Peyer's patch (tissue), 4 donors: Measurements from ENCODE around the gene CFAP69. TPM values are rescaled to one million over a fixed set of nuclear protein-coding genes. Genes with fewer than 3 reads are reported as not detected.

ENCODE experiments used
- DNase-seq, 3 donors: peaks; one replicate each; pipeline ENCODE4 v3.0.0-alpha.2; 2017 to 2019
- H3K27ac ChIP-seq, 4 donors: fragments of 200-600 bp; sonication (generic); one replicate each; pipeline ENCODE4 v1.5.1; 2016 to 2019
- H3K27me3 ChIP-seq, 2 donors: fragments of 200-600 bp; sonication (generic); one replicate each; pipeline ENCODE4 v1.5.1; 2019
- H3K36me3 ChIP-seq, 3 donors: fragments of 200-600 bp; sonication (generic); one replicate each; pipeline ENCODE4 v1.5.1; 2016 to 2019
- H3K4me1 ChIP-seq, 4 donors: fragments of 200-600 bp; sonication (generic); one replicate each; pipeline ENCODE4 v1.5.1; 2016 to 2019
- H3K4me3 ChIP-seq, 4 donors: fragments of 200-600 bp; sonication (generic); 1 replicate in 3 of 4; 2 replicates in 1 of 4; pipeline ENCODE4 v1.5.1; 2016 to 2019; ENCODE audit warnings: mild to moderate bottlenecking in 1 of 4
- H3K9me3 ChIP-seq, 4 donors: fragments of 200-600 bp; sonication (generic); one replicate each; pipeline ENCODE4 v1.5.1; 2016 to 2019; ENCODE audit warnings: mild to moderate bottlenecking in 1 of 4
- POLR2A ChIP-seq, 2 donors: fragments of 450-650 bp; IDR thresholded peaks; one replicate each; pipeline ENCODE4 v1.5.1; 2017; ENCODE audit warnings: antibody characterized with exemption in 2 of 2, mild to moderate bottlenecking in 2 of 2, moderate library complexity in 2 of 2
- total RNA-seq, 4 donors: library from RNA; depleted of rRNA; stranded (reverse); fragments of >200 nt; gene quantifications; one replicate each; pipeline ENCODE4 v1.1.0, GENCODE V29; 2016
- TF ChIP-seq, protein P1 (sequence below), 6 experiments: fragments of 450-650 bp in 4 of 6; fragments of 200-600 bp in 2 of 6; sonication (generic) in 1 of 6; IDR thresholded peaks; one replicate each; pipeline ENCODE4 v1.5.1; 2017 to 2019; ENCODE audit warnings: antibody characterized with exemption in 6 of 6, mild to moderate bottlenecking in 3 of 6, moderate library complexity in 1 of 6

Gene CFAP69
- total RNA-seq, 4 donors from 2014 or later = 2.3 to 15.3 (median 11.9) TPM; not detected in 1

DNA sequence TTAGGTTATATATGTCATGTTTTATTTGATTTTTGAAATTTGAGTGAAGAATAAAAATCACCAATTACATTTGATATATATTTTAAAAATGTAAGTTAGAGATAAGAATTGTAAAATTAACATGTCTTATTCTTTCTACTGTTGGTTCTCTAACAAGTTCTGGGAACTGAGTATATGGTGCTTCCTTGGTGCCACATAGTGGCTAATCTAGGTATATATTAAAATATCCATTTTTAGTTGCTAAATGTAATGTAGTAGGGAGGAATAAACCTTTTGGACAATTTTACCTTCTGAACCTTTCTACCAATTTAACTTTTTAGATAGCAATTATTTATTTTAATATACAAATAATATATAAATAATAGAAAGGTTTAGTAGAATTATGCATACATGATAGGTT lies 17.5 kb downstream of the CFAP69 start:
- Histone ChIP-seq H3K27ac (no peak overlapping the region), H3K36me3 (no peaks in the 10 kb centered on the region), H3K4me3 (no peak overlapping the region), H3K4me1 (no peaks in the 10 kb centered on the region), H3K27me3 (no peaks in the 10 kb centered on the region), H3K9me3 (no peaks in the 10 kb centered on the region)
- DNase-seq = no peak
- TF ChIP-seq, protein P1, sequence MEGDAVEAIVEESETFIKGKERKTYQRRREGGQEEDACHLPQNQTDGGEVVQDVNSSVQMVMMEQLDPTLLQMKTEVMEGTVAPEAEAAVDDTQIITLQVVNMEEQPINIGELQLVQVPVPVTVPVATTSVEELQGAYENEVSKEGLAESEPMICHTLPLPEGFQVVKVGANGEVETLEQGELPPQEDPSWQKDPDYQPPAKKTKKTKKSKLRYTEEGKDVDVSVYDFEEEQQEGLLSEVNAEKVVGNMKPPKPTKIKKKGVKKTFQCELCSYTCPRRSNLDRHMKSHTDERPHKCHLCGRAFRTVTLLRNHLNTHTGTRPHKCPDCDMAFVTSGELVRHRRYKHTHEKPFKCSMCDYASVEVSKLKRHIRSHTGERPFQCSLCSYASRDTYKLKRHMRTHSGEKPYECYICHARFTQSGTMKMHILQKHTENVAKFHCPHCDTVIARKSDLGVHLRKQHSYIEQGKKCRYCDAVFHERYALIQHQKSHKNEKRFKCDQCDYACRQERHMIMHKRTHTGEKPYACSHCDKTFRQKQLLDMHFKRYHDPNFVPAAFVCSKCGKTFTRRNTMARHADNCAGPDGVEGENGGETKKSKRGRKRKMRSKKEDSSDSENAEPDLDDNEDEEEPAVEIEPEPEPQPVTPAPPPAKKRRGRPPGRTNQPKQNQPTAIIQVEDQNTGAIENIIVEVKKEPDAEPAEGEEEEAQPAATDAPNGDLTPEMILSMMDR (IDR thresholded peaks at IDR 0.05) = peak in 5 of 6 experiments; percentile 14 to 78 (median 69)
- no peak for TF ChIP-seq POLR2A (IDR thresholded peaks at IDR 0.05)

DNA sequence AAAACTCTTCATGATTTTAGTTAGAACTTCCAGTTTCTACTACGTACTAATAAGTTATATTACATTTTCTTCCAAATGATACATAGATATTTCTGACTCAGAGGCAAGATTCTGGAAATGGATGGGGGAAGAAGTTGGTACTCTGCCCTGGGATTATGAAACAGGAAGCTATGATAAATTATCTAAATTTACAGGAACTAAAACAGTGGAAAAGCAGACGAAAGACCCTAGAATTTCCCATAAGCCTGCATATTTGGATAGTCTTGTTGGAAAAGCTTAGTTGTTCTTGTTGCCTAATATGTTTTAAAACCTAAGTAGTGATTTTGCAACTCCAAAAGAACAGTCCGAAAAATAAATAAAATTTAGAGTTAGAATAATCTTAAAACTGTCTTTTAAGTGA lies 21.8 kb downstream of the CFAP69 start:
- no peaks in the 10 kb centered on the region for H3K36me3 ChIP-seq
- H3K4me3 ChIP-seq = no peak overlapping the region
- DNase-seq = no peak
- H3K4me1 ChIP-seq = no peaks in the 10 kb centered on the region
- H3K27ac ChIP-seq = peak overlapping the region in 1 of 4 donors; percentile 3
- no peaks in the 10 kb centered on the region for H3K9me3 ChIP-seq
- no peaks in the 10 kb centered on the region for H3K27me3 ChIP-seq
- TF ChIP-seq POLR2A (IDR thresholded peaks at IDR 0.05) = no peak
- TF ChIP-seq, protein P1 (IDR thresholded peaks at IDR 0.05) = no peak

DNA sequence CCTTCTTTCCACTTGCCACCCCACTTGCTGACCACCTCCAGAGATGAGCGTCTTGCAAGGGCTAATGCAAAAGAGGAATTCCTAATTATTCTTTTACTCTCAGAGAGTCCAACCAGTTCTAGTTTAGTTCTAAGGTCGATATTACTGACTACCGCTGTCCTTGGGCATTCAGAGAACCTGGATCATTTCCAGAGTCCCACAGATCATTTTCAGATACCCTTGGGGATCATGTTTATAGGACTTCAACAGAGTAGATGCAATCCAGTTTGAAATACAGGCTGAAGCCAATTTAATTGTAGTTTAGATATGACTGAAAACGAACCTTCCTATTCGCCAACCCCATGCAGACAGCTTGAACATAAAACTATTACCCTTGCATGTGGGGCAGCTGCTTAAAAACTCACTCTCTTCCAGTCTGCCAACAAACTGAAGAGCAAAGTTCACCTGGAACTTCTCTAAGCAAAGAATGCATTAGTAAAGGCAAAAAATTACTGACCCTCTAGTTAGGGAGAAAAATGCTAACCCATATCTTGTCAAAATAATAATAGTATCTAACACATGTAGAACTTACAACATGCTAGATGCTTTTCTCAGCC lies 22.4 kb downstream of the CFAP69 start:
- H3K4me3 ChIP-seq = no peak overlapping the region
- H3K27ac ChIP-seq = peak overlapping the region in 3 of 4 donors; percentile 3 to 34 (median 16)
- TF ChIP-seq, protein P1 (IDR thresholded peaks at IDR 0.05) = no peak
- TF ChIP-seq POLR2A (IDR thresholded peaks at IDR 0.05) = no peak
- H3K4me1 ChIP-seq = no peaks in the 10 kb centered on the region
- no peak for DNase-seq
- H3K9me3 ChIP-seq = no peaks in the 10 kb centered on the region
- H3K36me3 ChIP-seq = no peaks in the 10 kb centered on the region
- no peaks in the 10 kb centered on the region for H3K27me3 ChIP-seq

DNA sequence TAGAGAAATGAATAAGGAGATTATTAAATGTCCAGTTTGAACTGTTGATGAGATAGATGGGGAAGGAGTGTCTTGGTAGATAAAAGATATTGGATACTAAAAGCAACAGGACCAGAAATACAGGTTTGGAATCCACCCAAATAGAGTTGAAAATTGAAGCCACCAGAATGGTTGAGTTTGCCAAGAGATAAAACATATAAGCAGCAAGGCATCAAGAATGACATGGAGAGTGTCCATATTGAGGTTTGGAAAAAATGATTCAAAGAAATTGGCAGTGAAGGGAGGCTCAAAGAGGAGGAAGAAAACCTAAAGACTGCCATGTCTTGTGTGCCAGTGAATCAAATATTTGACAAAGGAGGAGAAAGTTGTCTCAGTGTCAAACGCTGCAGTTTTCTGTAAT lies 24.2 kb downstream of the CFAP69 start:
- TF ChIP-seq, protein P1 (IDR thresholded peaks at IDR 0.05) = no peak
- no peak for TF ChIP-seq POLR2A (IDR thresholded peaks at IDR 0.05)
- H3K36me3 ChIP-seq = no peaks in the 10 kb centered on the region
- H3K4me1 ChIP-seq = no peaks in the 10 kb centered on the region
- no peak for DNase-seq
- no peaks in the 10 kb centered on the region for H3K27me3 ChIP-seq
- no peaks in the 10 kb centered on the region for H3K9me3 ChIP-seq
- H3K27ac ChIP-seq = no peak overlapping the region
- no peak overlapping the region for H3K4me3 ChIP-seq

DNA sequence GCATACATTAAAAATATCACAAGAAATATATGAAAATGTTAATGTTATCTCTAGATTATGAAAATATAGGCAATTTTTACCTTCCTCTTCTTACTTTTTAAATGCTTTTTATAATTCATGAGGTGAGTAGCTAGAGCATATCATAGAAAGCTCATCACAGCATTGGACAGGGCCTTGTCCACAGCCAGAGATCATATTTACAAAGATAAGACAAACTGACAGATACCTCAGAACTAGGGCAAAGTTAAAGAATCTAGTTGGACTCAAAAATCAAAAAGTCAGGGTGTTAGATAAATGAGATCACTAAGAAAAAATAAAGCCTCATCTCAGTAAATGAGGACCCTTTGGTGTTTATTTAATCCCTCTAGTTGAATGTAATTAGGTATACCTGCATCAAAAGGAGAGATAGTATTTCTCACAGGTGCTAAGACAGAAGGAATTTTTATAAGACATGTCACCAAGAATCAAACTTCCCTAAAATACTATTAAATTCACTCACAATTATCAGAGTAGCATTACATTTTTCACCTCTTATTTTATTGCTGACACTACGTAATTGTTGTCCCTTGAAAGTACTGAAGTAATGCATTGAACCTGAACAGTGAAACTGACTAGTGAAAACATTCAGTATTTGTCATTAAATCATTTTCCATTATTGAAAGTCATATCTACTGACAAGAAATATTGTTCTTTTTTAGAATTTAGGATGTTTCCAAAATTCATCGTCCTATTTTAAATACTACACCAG lies 25.6 kb downstream of the CFAP69 start:
- DNase-seq = no peak
- Histone ChIP-seq H3K27ac (no peak overlapping the region), H3K4me3 (no peak overlapping the region), H3K9me3 (no peaks in the 10 kb centered on the region), H3K4me1 (no peaks in the 10 kb centered on the region), H3K27me3 (no peaks in the 10 kb centered on the region), H3K36me3 (no peaks in the 10 kb centered on the region)
- TF ChIP-seq, protein P1 (IDR thresholded peaks at IDR 0.05) = no peak
- TF ChIP-seq POLR2A (IDR thresholded peaks at IDR 0.05) = no peak
